CMK (cell line): Measurements from ENCODE around the gene PFKFB4.
"Not testable (repeated sequence)": the region's sequence is repeated elsewhere in the genome, so short reads cannot be mapped to it uniquely, and the experiment has no call there.

ENCODE experiments used
- DNase-seq: peaks from one replicate; pipeline ENCODE4 v3.0.0-alpha.2; 2010; ENCODE audit warnings: low read depth

Gene PFKFB4

DNA sequence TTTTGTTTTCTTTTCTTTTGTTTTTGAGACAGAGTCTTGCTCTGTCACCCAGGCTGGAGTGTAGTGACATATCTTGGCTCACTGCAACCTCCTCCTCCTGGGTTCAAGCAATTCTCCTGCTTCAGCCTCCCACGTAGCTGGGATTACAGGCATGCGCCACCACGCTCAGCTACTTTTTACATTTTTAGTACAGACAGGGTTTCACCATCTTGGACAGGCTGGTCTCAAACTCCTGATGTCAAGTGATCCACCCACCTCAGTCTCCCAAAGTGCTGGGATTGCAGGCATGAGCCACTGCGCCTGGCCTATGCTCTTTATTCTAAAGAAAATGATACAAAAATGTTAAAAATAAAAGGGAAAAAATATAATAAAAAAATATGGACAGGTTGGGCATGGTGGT lies 25.9 kb downstream of the PFKFB4 start:
- not testable (repeated sequence) for DNase-seq

GRCh38 chr3:48528754-48529153 lies 27.8 kb downstream of the PFKFB4 start:
- no peak for DNase-seq

GRCh38 chr3:48528048-48528447 lies 28.6 kb downstream of the PFKFB4 start:
- no peak for DNase-seq

DNA sequence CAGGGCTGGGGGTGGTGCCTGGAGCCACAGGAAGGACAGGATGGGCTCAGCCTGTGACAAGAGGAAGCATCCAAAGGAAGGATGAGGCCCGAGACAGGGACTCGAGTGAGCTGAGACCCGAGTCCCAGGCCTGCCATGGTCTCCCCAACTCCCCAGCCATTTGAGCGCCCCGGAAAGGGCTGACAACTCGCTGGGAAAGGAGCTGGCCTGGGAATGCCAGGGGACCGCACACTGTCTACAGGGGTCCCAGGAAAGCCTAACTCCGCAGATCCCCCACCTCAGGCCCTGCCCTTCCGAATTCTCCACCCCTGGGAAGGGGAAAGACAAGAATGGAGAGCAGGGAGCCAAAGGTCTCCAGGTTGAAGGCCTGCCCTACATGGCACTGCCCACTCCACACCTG lies 31.6 kb downstream of the PFKFB4 start:
- no peak for DNase-seq

- DNase-seq, result no peak
These were observed 35.0 kb downstream of the PFKFB4 start for GRCh38 chr3:48521635-48522034.

DNA sequence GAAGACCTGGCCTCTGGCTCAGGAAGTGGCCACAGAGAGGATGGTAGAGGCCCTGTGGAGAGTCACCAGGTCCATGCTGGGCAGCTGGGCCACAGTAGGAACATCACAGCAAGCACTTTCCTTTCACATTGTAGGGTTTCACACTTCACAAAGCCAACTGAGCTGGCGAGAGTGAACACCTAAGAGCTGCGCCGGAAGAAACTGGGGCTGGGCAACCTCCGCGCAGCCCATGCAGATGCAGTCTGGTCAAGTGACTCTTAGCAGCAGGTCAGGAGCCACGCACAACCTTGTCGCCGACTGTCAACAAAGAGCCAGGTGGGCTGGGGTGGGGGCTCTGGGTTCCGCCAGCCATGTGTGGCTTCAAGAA lies 37.3 kb downstream of the PFKFB4 start:
- no peak for DNase-seq

DNA sequence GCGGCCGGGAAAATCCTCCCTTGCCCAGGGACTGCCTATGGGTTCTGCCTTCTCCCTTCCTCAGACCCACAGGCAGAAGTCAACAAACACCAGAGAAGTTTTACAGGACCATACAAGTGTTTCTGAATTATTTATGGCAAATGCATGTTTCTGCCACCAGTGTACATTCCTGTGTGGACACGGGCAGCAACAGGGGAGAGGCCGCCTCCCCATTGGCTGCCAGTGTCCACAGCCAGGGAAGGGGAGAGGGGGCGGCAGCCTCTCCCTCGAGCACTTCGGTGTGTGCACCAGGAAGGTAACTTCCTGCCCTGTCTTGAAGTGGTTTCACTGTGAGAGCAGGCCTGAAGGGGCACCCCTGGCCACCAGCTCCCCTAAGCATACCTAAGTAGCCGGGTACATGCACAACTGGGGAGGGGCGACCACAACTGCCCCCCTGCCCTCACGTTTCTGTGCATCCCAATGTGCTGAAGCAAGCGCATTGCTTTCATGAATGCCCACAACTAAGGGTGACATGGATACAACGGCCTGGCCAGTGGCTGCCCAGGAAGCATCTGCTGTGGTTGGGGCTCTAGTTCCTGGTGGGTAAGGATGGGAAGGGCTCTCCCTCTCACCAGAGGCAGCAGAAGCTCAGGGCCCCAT lies 37.8 kb downstream of the PFKFB4 start:
- DNase-seq, result no peak

GRCh38 chr3:48518069-48518468 lies 38.5 kb downstream of the PFKFB4 start:
- no peak for DNase-seq

GRCh38 chr3:48516571-48516970 lies 40.0 kb downstream of the PFKFB4 start:
- no peak for DNase-seq

DNA sequence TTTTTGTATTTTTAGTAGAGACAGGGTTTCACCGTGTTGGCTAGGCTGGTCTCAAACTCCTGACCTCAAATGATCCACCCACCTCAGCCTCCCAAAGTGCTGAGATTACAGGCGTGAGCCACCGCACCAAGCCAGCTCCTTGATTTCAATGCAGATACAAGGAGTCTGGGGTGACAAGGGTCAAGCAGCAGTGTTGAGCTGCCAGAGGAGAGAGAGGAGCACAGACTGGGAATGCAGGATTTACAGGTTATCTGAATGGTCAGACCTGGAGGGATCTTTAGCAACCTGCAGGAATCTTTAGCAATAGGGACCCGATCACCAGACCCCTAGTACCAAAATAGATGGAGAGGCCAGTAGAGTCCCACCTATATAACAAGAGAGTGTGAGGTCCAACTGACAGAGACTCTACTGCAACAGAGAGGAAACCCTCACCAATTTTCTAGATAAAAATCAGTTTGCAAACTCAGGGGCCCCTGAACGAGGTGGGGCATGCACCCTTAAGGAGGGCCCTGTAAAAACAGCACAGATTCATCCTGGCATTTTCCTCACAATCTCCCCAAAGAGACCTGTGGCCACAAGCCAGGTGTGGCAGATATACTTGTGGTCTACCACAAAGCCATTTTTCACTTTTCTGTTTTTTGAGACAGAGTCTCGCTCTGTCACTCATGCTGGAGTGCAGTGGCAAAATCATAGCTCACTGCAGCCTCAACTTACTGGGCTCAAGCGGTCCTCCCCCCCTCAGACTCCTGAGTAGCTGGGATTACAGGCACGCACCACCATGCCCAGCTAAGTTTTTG lies 42.0 kb downstream of the PFKFB4 start:
- no peak for DNase-seq

- DNase-seq, result no peak
These were observed 45.1 kb downstream of the PFKFB4 start for GRCh38 chr3:48511551-48511950.

DNA sequence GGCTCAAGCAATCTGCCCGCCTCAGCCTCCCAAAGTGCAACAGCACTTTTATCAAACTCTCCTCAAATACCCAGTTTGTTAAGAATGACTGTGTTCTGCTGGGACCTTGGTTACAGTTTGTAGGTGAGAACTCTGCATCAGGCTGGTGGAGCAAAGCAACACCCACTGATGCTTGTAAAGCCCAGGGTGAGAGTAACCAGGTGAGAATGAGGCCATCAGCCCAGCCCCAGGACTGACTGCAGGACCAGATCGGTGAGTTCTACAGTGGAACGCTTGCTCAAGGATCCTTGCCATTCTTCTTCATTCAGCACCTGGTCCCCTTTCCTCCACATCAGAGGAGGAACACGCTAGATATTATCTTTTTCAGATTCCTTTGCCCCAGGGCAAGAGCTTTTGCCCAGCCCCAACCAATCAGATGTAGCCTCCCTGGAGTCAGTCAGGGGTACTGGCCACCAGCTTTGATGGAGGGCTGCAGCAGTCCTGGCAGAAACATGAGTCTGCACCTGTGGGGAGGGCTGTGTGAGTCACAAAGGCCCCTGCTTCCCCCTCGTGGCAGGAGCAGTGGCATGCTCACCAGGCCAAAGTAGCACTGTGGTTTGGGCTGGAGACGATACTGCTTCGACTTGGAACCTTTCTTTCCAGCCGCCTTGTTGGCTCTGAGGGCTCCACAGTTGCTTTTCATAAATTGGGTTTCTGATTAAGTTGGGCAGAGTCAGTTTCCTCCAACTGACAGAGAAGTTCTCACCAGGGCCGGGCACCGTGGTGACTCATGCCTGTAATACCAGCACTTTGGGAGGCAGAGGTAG lies 49.1 kb downstream of the PFKFB4 start:
- DNase-seq, result no peak

DNA sequence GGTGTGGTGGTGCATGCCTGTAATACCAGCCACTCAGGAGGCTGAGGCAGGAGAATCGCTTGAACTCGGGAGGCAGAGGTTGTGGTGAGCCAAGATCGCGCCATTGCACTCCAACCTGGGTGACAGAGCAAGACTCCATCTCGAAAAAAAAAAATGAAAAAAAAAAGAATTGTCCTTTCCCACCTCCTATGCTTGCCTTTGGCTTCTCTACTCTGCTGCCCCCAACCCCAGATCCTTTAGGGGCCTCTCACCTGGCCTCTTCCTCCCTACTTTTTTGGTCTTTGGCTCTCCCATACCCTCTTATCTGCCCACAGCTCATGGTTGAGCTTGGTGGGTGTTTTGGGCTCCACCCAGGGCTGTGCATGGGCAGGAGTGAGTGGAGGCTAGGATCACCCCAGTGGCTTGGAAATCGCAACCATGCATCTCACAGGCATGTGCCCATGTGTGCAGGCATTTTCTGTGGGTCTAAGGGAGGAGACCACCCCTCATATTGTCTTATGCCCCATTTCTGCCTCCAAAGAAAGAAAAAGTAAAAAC lies 50.6 kb downstream of the PFKFB4 start:
- DNase-seq, result no peak

GRCh38 chr3:48505146-48505545 lies 51.5 kb downstream of the PFKFB4 start:
- DNase-seq, result no peak

DNA sequence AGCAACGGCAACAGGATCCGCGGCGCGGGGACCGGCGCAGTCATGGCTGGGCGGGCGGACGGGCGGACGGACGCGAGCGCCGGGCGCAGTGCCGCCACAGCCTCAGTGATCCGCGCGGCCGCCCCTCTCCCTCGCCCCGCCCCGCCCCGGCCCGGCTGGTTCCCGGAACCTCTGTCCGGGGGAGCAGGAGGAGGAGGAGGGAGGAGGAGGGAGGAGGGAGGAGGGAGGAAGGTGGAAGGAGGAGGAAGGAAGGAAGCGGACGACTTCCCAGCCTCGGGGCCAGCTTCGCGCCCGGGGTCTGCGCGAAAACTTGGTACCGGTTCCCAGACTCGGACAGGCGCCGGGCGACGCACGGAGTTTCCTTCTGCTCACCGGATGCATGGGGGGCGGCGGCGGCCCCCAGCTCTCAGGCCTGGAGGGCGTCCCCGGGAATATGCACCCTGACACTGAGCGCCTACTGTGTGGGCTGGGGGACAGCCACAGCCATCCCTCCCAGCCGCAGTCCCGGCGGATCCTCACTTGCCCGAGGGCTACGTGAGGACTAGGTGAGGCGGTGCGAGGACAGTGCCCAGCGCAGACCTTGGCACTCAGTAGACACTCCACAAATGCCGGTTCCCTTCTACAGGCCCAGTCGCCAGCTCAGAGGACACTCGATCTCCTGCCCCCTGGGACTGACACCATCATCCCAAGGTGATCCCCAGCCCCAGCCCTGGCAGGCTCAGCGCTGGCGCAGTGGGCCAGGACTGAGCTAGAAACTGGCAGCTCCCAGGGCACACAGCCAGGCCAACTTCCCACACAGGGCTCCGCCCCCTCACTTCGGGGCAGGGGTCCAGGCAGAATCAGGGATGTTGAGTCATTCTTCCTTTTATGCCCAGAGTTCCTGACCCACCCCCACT lies 52.3 kb downstream of the PFKFB4 start, which contains the start of gene SHISA5:
Gene SHISA5, minus strand, starts transcription at position 124 of the 896 bp plus-strand sequence. Its CDS starts 80 bp downstream, at position 44.
- peak; percentile 57 for DNase-seq

GRCh38 chr3:48503401-48504050 lies 53.1 kb downstream of the PFKFB4 start:
- no peak for DNase-seq

DNA sequence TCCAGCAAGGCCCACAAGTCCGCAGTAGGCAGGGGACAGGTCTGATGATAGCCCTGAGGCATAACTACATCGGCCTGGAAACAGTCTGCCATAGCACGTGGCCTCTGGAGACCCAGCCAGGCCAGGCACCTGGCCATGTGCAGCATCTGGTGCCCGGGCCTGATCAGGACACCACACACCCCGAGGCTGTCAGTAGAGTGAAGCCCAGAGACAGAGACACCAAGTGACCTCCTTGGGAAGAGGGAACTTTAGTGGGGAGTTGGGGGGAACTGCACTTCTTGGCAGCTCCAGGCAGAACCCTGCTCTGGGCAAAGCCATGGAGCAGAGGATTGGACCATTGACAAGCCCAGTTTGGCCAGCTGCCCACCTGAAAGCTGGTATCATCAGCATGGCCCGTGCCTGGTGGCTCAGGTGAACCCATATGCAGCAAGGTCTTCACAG lies 53.9 kb downstream of the PFKFB4 start:
- DNase-seq, result no peak

DNA sequence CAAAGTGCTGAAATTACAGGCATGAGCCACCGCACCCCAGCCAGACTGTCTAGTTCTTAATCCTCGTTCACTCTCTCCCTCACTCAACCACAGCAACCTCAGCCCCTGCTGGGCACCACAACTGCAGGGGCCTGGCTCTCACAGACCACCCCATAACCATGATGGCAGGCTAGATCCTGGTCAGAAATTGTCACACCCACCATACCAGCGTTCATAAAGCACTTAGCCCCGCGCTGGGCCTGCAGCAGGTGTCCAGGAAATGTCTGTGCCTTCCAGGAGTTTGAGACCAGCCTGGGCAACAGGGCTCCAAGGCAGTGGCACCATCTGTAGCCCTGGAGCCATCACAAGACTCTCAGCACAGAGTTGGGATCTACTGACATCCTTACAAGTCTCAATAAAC lies 54.5 kb downstream of the PFKFB4 start:
- no peak for DNase-seq

DNA sequence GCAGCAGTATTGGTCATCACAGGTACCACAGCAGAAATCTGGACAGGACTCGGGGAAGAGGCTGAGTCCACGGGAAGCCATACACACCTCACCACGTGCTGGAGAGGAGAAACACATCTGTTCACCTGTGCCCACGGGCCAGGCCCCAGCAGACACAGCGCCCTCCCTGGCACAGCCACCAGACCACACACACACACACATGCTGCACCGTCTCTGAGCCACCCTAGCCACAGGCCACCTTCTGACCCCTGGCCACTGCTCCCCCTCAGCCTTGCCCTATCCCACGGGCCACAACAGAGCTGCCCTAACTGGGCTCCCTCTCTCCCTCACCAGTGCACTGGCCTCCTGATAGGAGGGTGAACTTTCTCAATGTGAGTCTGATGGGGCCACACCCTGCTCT lies 55.4 kb downstream of the PFKFB4 start:
- no peak for DNase-seq

GRCh38 chr3:48500656-48501055 lies 55.9 kb downstream of the PFKFB4 start:
- DNase-seq, result no peak

DNA sequence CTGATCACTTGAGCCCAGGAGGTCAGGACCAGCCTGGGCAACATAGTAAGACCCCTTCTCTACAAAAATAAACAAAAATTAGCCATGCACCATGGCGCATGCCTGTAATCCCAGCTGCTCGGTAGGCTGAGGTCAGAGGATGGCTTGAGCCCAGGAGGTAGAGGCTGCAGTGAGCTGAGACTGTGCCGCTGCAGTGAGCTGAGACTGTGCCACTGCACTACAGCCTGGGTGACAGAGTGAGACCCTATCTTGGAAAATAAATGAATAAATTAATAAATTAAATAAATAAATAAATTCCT lies 63.5 kb downstream of the PFKFB4 start:
- DNase-seq, result no peak
